HepG2 (cell line): Measurements from ENCODE around the gene EOGT. TPM values are rescaled to one million over a fixed set of nuclear protein-coding genes. Genes with fewer than 3 reads are reported as not detected.

ENCODE experiments used
- ATAC-seq: fragments of 200-7000 bp; cut with Tn5 transposase; 3 replicates; pipeline ENCODE4 v1.9.1; 2020; ENCODE audit warnings: mild to moderate bottlenecking, moderate library complexity
- BruUV-seq: library from RNA; stranded (reverse); fragments of 400-500 nt; replicated peaks from 2 replicates; lab custom pipeline; 2021; lab: Mats Ljungman, UMichigan
- CTCF ChIA-PET: fragments of 300-600 bp; formaldehyde crosslinking; extraction: SDS; loops from one replicate; lab custom pipeline; 2021; ENCODE audit warnings: low total read pairs, inconsistent platforms, low intra/inter-chr PET ratio; lab: Yijun Ruan, JAX
- POLR2A ChIA-PET: fragments of 350-600 bp; sonication (Branson Sonifier 250); formaldehyde crosslinking; loops from one replicate; lab custom pipeline; 2020; ENCODE audit warnings: antibody characterized with exemption, inconsistent platforms; lab: Yijun Ruan, JAX
- DNase-seq: peaks from one replicate; pipeline ENCODE4 v3.0.0-alpha.2; 2015; ENCODE audit warnings: low spot score
- FAIRE-seq: peaks from 3 replicates; lab custom pipeline; 2011; peaks lifted over from hg19 to GRCh38; lab: Jason Lieb, UNC
- H2AFZ ChIP-seq: one replicate; pipeline ENCODE4 v1.6.1; 2011; ENCODE audit warnings: low read length, inconsistent platforms
- H3K27ac ChIP-seq: fragments of 300-600 bp; 3 replicates; pipeline ENCODE4 v1.8.0; 2011; ENCODE audit warnings: mixed run types, mild to moderate bottlenecking, mixed read lengths, low read length, inconsistent platforms; ENCODE audit not compliant: insufficient read depth; ENCODE audit errors: extremely low read length
- H3K27me3 ChIP-seq, 2 experiments: fragments of 200-600 bp in 1 of 2; 2 replicates in 1 of 2; 3 replicates in 1 of 2; pipeline versions ENCODE4 v1.6.0 to v1.8.0; 2011; ENCODE audit warnings: low read length in 2 of 2, mild to moderate bottlenecking in 2 of 2, moderate library complexity in 2 of 2, inconsistent platforms in 1 of 2; ENCODE audit not compliant: insufficient read depth in 2 of 2, control insufficient read depth in 1 of 2
- H3K36me3 ChIP-seq, 2 experiments: fragments of 200-600 bp in 1 of 2; replicated peaks in 1 of 2; 2 replicates in 1 of 2; 3 replicates in 1 of 2; pipeline versions ENCODE4 v1.5.1 to v1.8.0; 2011; ENCODE audit warnings: low read length in 2 of 2, inconsistent platforms in 1 of 2; ENCODE audit not compliant: insufficient read depth in 2 of 2, control insufficient read depth in 1 of 2
- H3K4me1 ChIP-seq: 2 replicates; pipeline ENCODE4 v1.5.1; 2012; ENCODE audit warnings: low read length, inconsistent platforms; ENCODE audit not compliant: insufficient read depth
- H3K4me2 ChIP-seq: 2 replicates; pipeline ENCODE4 v1.6.0; 2011; ENCODE audit warnings: low read depth, low read length, inconsistent platforms
- H3K4me3 ChIP-seq, 3 experiments: fragments of 200-600 bp in 1 of 3; sonication (generic), shearing (Covaris generic) in 1 of 3; replicated peaks in 1 of 3; 2 replicates each; pipeline ENCODE4 v1.5.1; 2011 to 2016; ENCODE audit warnings: low read length in 3 of 3, inconsistent platforms in 2 of 3, low read depth in 2 of 3, mild to moderate bottlenecking in 2 of 3, control low read depth in 1 of 3, mixed read lengths in 1 of 3; ENCODE audit not compliant: insufficient read depth in 1 of 3
- H3K79me2 ChIP-seq: one replicate; pipeline ENCODE4 v1.6.1; 2011; ENCODE audit warnings: low read length, inconsistent platforms; ENCODE audit not compliant: insufficient read depth
- H3K9ac ChIP-seq: 2 replicates; pipeline ENCODE4 v1.6.0; 2011; ENCODE audit warnings: mild to moderate bottlenecking, low read depth, low read length, inconsistent platforms; ENCODE audit not compliant: insufficient read depth
- H3K9me3 ChIP-seq: 2 replicates; pipeline ENCODE4 v1.5.1; 2012; ENCODE audit warnings: mild to moderate bottlenecking, low read length
- H4K20me1 ChIP-seq: 2 replicates; pipeline ENCODE4 v1.6.0; 2011; ENCODE audit warnings: inconsistent platforms, mild to moderate bottlenecking, low read length, moderate library complexity; ENCODE audit not compliant: insufficient read depth
- DMAP1 ChIP-seq: IDR thresholded peaks from 2 replicates; pipeline ENCODE4 v1.6.1; 2016
- IRF2 ChIP-seq: IDR thresholded peaks from 2 replicates; pipeline ENCODE4 v1.6.1; 2018; ENCODE audit warnings: missing genetic modification reagents, missing compliant biosample characterization
- KLF16 ChIP-seq, 2 experiments: sonication (generic) in 1 of 2; formaldehyde crosslinking in 1 of 2; IDR thresholded peaks; 2 replicates each; pipeline versions ENCODE4 v1.6.1 to v1.8.0; 2016 to 2023; ENCODE audit warnings: missing genetic modification reagents in 2 of 2, missing compliant biosample characterization in 1 of 2
- ONECUT2 ChIP-seq: sonication (generic); formaldehyde crosslinking; IDR thresholded peaks from 2 replicates; pipeline ENCODE4 v1.4.0; 2020; ENCODE audit warnings: missing genetic modification reagents
- PAF1 ChIP-seq: IDR thresholded peaks from 2 replicates; pipeline ENCODE4 v1.6.1; 2016; ENCODE audit warnings: missing genetic modification reagents, missing compliant biosample characterization
- SKI ChIP-seq: fragments of 450-650 bp; IDR thresholded peaks from one replicate; pipeline ENCODE4 v1.6.1; 2018; ENCODE audit warnings: mild to moderate bottlenecking; ENCODE audit not compliant: partially characterized antibody
- ZNF260 ChIP-seq: sonication (generic); formaldehyde crosslinking; IDR thresholded peaks from 2 replicates; pipeline ENCODE4 v1.4.0; 2020; ENCODE audit warnings: missing genetic modification reagents, low read depth, mild to moderate bottlenecking, borderline replicate concordance
- ZNF333 ChIP-seq: sonication (generic); formaldehyde crosslinking; IDR thresholded peaks from 2 replicates; pipeline ENCODE4 v1.4.0; 2020; ENCODE audit warnings: mild to moderate bottlenecking, missing genetic modification reagents, borderline replicate concordance
- ZNF446 ChIP-seq: sonication (generic); formaldehyde crosslinking; IDR thresholded peaks from 2 replicates; pipeline ENCODE4 v1.5.0; 2020; ENCODE audit warnings: mild to moderate bottlenecking, missing genetic modification reagents
- WGBS: methylation state at CpG from one replicate; pipeline ENCODE4 v1.1.6; 2017; ENCODE audit warnings: low lambda C conversion rate; 5-methylcytosine and 5-hydroxymethylcytosine counted together
- in situ Hi-C: cut with HindIII; loops from 2 replicates; pipeline ENCODE4 v1.10.0; 2017; ENCODE audit warnings: low pct_unique_long_range_greater_than_20kb; ENCODE audit not compliant: extremely low pct_ligation_motif_present
- intact Hi-C: fragments of 100-400 bp; cut with micrococcal nuclease; formaldehyde crosslinking; loops from one replicate; pipeline ENCODE4 v1.10.0; 2022; ENCODE audit not compliant: unreplicated experiment
- polyA plus RNA-seq, 8 experiments: library from polyadenylated mRNA; depleted of rRNA in 3 of 8; stranded (reverse) in 7 of 8; unstranded in 1 of 8; fragments of >200 nt; fragmentation: Illumina TruSeq in 4 of 8; extraction: Trizol in 4 of 8; gene quantifications; 2 replicates each; pipeline versions ENCODE4 v1.2.1 to v1.2.3, GENCODE V29; 2011 to 2016; ENCODE audit warnings: low read depth in 4 of 8, missing spikeins in 1 of 8, mixed read lengths in 1 of 8; ENCODE audit not compliant: insufficient read depth in 1 of 8
- total RNA-seq, 5 experiments: library from RNA; depleted of rRNA; stranded (reverse); fragments of >200 nt; fragmentation: Illumina TruSeq; extraction: Trizol; gene quantifications; 2 replicates each; pipeline ENCODE4 v1.2.3, GENCODE V29; 2016; ENCODE audit warnings: low read depth in 1 of 5
- TF ChIP-seq, protein P1 (sequence below): sonication (generic); formaldehyde crosslinking; IDR thresholded peaks from 2 replicates; pipeline ENCODE4 v1.4.0; 2020; ENCODE audit warnings: missing genetic modification reagents, mild to moderate bottlenecking, borderline replicate concordance
- TF ChIP-seq, protein P2 (sequence below): sonication (generic); formaldehyde crosslinking; IDR thresholded peaks from 2 replicates; pipeline ENCODE4 v1.4.0; 2020; ENCODE audit warnings: missing genetic modification reagents, borderline replicate concordance
- TF ChIP-seq, protein P3 (sequence below): sonication (generic); formaldehyde crosslinking; IDR thresholded peaks from 2 replicates; pipeline ENCODE4 v1.5.0; 2020; ENCODE audit warnings: mild to moderate bottlenecking, missing genetic modification reagents

EOGT gene
- total and polyA plus RNA-seq, 2 of the 13 experiments (the other 11 are each of a cell fraction or from before 2014, with no cell fraction given) = 4.5 to 18.6 TPM

DNA sequence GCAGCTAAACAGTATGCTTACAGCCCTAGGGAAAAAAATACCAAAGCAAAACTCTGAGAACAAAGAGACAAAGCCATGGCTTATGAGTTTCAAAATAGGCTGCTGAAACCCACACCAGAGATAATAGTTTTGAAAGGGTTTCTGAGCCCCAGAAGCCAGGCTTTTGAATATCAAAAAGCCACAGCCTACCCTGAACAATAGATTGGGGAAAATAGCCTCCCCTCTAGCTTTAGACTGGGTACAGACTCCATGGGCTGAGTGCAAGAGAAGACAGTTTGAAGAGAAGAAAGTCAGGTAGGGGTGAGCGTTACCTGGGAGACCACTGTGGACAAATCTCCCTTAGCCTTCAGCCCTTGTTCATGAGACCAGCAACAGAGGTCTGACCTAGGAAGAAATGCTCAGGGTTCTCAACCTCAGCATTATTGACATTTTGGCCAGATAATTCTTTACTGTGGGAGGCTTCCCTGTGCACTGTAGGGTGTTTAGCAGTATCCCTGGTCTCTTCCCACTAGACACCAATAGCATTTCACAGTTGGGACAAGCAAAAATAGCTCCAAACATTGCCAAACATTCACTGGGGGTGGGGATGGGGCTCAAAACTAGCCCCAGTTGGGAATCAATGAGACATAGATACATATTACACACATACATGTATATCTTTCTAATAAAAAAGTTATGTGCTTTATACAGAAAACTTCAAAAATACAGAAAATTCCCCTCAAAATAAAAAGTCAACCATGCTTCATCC lies 69.6 kb downstream of the EOGT start:
- FAIRE-seq = no peak

More for the DNA sequence above, 69.6 kb downstream of the EOGT start:
- Histone ChIP-seq H3K4me2 (no peak overlapping the region), H3K27me3 (peaks cover 0 to 9% of the 10 kb centered on the region in 2 experiments; a peak in 4 of 5 replicates), H3K27ac (peak overlapping the region; percentile 36), H3K79me2 (no peaks in the 10 kb centered on the region), H2AFZ (no peak overlapping the region), H3K4me1 (peaks cover 45% of the 10 kb centered on the region), H3K9me3 (no peaks in the 10 kb centered on the region), H4K20me1 (no peaks in the 10 kb centered on the region), H3K9ac (no peak overlapping the region), H3K36me3 (no peaks in the 10 kb centered on the region), H3K4me3 (no peak overlapping the region)
- no TSS peak for BruUV-seq
- TF ChIP-seq, protein P1, sequence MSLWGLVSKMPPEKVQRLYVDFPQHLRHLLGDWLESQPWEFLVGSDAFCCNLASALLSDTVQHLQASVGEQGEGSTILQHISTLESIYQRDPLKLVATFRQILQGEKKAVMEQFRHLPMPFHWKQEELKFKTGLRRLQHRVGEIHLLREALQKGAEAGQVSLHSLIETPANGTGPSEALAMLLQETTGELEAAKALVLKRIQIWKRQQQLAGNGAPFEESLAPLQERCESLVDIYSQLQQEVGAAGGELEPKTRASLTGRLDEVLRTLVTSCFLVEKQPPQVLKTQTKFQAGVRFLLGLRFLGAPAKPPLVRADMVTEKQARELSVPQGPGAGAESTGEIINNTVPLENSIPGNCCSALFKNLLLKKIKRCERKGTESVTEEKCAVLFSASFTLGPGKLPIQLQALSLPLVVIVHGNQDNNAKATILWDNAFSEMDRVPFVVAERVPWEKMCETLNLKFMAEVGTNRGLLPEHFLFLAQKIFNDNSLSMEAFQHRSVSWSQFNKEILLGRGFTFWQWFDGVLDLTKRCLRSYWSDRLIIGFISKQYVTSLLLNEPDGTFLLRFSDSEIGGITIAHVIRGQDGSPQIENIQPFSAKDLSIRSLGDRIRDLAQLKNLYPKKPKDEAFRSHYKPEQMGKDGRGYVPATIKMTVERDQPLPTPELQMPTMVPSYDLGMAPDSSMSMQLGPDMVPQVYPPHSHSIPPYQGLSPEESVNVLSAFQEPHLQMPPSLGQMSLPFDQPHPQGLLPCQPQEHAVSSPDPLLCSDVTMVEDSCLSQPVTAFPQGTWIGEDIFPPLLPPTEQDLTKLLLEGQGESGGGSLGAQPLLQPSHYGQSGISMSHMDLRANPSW (CRISPR knock-in tag) = no peak
- TF ChIP-seq SKI (no peak), DMAP1 (CRISPR knock-in tag) (no peak), ZNF446 (no peak), IRF2 (no peak), KLF16 (CRISPR knock-in tag; IDR thresholded peaks at IDR 0.05) (no peak), ZNF260 (CRISPR knock-in tag) (no peak), ZNF333 (CRISPR knock-in tag) (no peak), ONECUT2 (CRISPR knock-in tag) (no peak), PAF1 (CRISPR knock-in tag) (no peak)
- TF ChIP-seq, protein P2, sequence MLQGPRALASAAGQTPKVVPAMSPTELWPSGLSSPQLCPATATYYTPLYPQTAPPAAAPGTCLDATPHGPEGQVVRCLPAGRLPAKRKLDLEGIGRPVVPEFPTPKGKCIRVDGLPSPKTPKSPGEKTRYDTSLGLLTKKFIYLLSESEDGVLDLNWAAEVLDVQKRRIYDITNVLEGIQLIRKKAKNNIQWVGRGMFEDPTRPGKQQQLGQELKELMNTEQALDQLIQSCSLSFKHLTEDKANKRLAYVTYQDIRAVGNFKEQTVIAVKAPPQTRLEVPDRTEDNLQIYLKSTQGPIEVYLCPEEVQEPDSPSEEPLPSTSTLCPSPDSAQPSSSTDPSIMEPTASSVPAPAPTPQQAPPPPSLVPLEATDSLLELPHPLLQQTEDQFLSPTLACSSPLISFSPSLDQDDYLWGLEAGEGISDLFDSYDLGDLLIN (CRISPR knock-in tag) = no peak
- TF ChIP-seq, protein P3, sequence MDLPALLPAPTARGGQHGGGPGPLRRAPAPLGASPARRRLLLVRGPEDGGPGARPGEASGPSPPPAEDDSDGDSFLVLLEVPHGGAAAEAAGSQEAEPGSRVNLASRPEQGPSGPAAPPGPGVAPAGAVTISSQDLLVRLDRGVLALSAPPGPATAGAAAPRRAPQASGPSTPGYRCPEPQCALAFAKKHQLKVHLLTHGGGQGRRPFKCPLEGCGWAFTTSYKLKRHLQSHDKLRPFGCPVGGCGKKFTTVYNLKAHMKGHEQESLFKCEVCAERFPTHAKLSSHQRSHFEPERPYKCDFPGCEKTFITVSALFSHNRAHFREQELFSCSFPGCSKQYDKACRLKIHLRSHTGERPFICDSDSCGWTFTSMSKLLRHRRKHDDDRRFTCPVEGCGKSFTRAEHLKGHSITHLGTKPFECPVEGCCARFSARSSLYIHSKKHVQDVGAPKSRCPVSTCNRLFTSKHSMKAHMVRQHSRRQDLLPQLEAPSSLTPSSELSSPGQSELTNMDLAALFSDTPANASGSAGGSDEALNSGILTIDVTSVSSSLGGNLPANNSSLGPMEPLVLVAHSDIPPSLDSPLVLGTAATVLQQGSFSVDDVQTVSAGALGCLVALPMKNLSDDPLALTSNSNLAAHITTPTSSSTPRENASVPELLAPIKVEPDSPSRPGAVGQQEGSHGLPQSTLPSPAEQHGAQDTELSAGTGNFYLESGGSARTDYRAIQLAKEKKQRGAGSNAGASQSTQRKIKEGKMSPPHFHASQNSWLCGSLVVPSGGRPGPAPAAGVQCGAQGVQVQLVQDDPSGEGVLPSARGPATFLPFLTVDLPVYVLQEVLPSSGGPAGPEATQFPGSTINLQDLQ = no peak
- 33% methylated on average over 1 of the region's 1 CpG for WGBS
- ChIA-PET CTCF (no interaction called here), POLR2A (no interaction called here)
- DNase-seq (peak; percentile 24), ATAC-seq (peak; percentile 19; the same call in 1 of the 3 replicates)
- in situ Hi-C loops = no loop called here
- intact Hi-C loops = no loop called here
